ENCODE measurements around the gene PSTPIP2.
"Not testable (repeated sequence)": the region's sequence is repeated elsewhere in the genome, so short reads cannot be mapped to it uniquely, and the experiment has no call there.

PSTPIP2 gene

GRCh38 chr18:46068763-46069162 lies 3.3 kb downstream of the PSTPIP2 start:
- DNase-seq = no peak

GRCh38 chr18:46067438-46068007 lies 4.5 kb downstream of the PSTPIP2 start:
- no peak for DNase-seq

GRCh38 chr18:46062781-46063180 lies 9.3 kb downstream of the PSTPIP2 start:
- DNase-seq = no peak

GRCh38 chr18:46061796-46062195 lies 10.3 kb downstream of the PSTPIP2 start:
- DNase-seq = no peak

- no peak for DNase-seq
These were observed 10.7 kb downstream of the PSTPIP2 start for GRCh38 chr18:46061387-46061786.

GRCh38 chr18:46060359-46060841 lies 11.7 kb downstream of the PSTPIP2 start:
- no peak for DNase-seq

GRCh38 chr18:46055838-46056230 lies 16.2 kb downstream of the PSTPIP2 start:
- no peak for DNase-seq

GRCh38 chr18:46054956-46055837 lies 16.9 kb downstream of the PSTPIP2 start:
- DNase-seq = peak; percentile 13

- DNase-seq = no peak
These were observed 18.5 kb downstream of the PSTPIP2 start for GRCh38 chr18:46053368-46054095.

GRCh38 chr18:46051731-46052461 lies 20.2 kb downstream of the PSTPIP2 start:
- no peak for DNase-seq

GRCh38 chr18:46050268-46050667 lies 21.8 kb downstream of the PSTPIP2 start:
- no peak for DNase-seq

GRCh38 chr18:46048641-46049040 lies 23.4 kb downstream of the PSTPIP2 start:
- no peak for DNase-seq

- DNase-seq = not testable (repeated sequence)
These were observed 24.7 kb downstream of the PSTPIP2 start for GRCh38 chr18:46047369-46047768.

- no peak for DNase-seq
These were observed 25.4 kb downstream of the PSTPIP2 start for GRCh38 chr18:46046688-46047087.

GRCh38 chr18:46046126-46046525 lies 25.9 kb downstream of the PSTPIP2 start:
- no peak for DNase-seq

GRCh38 chr18:46042571-46043123 lies 29.4 kb downstream of the PSTPIP2 start:
- DNase-seq = peak; percentile 9

GRCh38 chr18:46040747-46041104 lies 31.3 kb downstream of the PSTPIP2 start:
- DNase-seq = no peak

GRCh38 chr18:46040033-46040746 lies 31.9 kb downstream of the PSTPIP2 start:
- no peak for DNase-seq

- no peak for DNase-seq
These were observed 34.4 kb downstream of the PSTPIP2 start for GRCh38 chr18:46037512-46038305.

- DNase-seq = no peak
These were observed 36.1 kb downstream of the PSTPIP2 start for GRCh38 chr18:46035696-46036680.
